K562 (cell line): ENCODE measurements around the gene FXYD3. TPM values are rescaled to one million over a fixed set of nuclear protein-coding genes. Genes with fewer than 3 reads are reported as not detected.

Experiments used
- ADNP ChIP-seq: fragments of 200-800 bp; sonication (Bioruptor generic); IDR thresholded peaks from 2 replicates; pipeline ENCODE4 v1.6.1; 2016; ENCODE audit warnings: missing genetic modification characterization, missing compliant biosample characterization
- ARID2 ChIP-seq: fragments of 450-650 bp; IDR thresholded peaks from 2 replicates; pipeline ENCODE4 v1.6.1; 2017; ENCODE audit warnings: antibody characterized with exemption, mild to moderate bottlenecking
- BCOR ChIP-seq: fragments of 450-650 bp; IDR thresholded peaks from 2 replicates; pipeline ENCODE4 v1.6.1; 2016
- CHCHD3 ChIP-seq: fragments of 250-450 bp; sonication (Bioruptor Pico); IDR thresholded peaks from 2 replicates; pipeline ENCODE4 v2.1.2; 2022; ENCODE audit warnings: mild to moderate bottlenecking
- FOXA3 ChIP-seq, 2 experiments: fragments of 450-650 bp in 1 of 2; sonication (generic) in 1 of 2; formaldehyde crosslinking; IDR thresholded peaks in 1 of 2; conservative IDR thresholded peaks in 1 of 2; 2 replicates each; pipeline versions ENCODE4 v1.4.0 to v1.8.0; 2020 to 2022; ENCODE audit warnings: mild to moderate bottlenecking in 2 of 2, missing genetic modification reagents in 1 of 2
- FOXM1 ChIP-seq, 2 experiments: fragments of 450-650 bp in 1 of 2; sonication (generic) in 1 of 2; formaldehyde crosslinking in 1 of 2; IDR thresholded peaks; 2 replicates each; pipeline versions ENCODE4 v1.6.1 to v1.9.0; 2017 to 2022; ENCODE audit warnings: low read depth in 2 of 2, mild to moderate bottlenecking in 2 of 2, missing genetic modification reagents in 1 of 2, moderate library complexity in 1 of 2
- FOXP1 ChIP-seq: sonication (generic); formaldehyde crosslinking; IDR thresholded peaks from 2 replicates; pipeline ENCODE4 v1.8.0; 2022; ENCODE audit warnings: mild to moderate bottlenecking, missing genetic modification reagents
- MEF2D ChIP-seq: conservative IDR thresholded peaks from 2 replicates; pipeline ENCODE4 v1.6.1; 2016; ENCODE audit warnings: low read depth, missing genetic modification characterization, missing compliant biosample characterization
- NEUROD1 ChIP-seq: fragments of 150-350 bp; IDR thresholded peaks from 2 replicates; pipeline ENCODE4 v1.6.1; 2014; ENCODE audit warnings: borderline replicate concordance, low read length, low read depth; ENCODE audit not compliant: partially characterized antibody
- ZNF143 ChIP-seq: sonication (generic); formaldehyde crosslinking; IDR thresholded peaks from 2 replicates; pipeline ENCODE4 v1.9.0; 2022; ENCODE audit warnings: mild to moderate bottlenecking, missing genetic modification reagents
- polyA plus RNA-seq, 8 experiments: library from polyadenylated mRNA; depleted of rRNA in 4 of 8; stranded (reverse) in 5 of 8; unstranded in 3 of 8; fragments of >200 nt; fragmentation: Nextera tagmentation in 2 of 8; fragmentation: Illumina TruSeq in 1 of 8; extraction: Ambion mirVana in 2 of 8; extraction: Trizol in 1 of 8; gene quantifications; 2 replicates each; pipeline versions ENCODE4 v1.2.1 to v1.2.3, GENCODE V29; 2011 to 2014; ENCODE audit warnings: inconsistent platforms in 1 of 8, missing spikeins in 1 of 8
- total RNA-seq, 7 experiments: library from RNA; depleted of rRNA in 6 of 7; stranded (reverse); fragments of >200 nt in 6 of 7; fragmentation: Illumina TruSeq in 2 of 7; extraction: Trizol in 2 of 7; gene quantifications; 2 replicates each; pipeline versions ENCODE4 v1.2.1 to v1.2.3, GENCODE V29; 2011 to 2021; ENCODE audit warnings: low replicate concordance in 1 of 7
- TF ChIP-seq, protein P1 (sequence below), 2 experiments: fragments of 450-650 bp in 1 of 2; IDR thresholded peaks; 2 replicates each; pipeline ENCODE4 v1.6.1; 2011 to 2017; ENCODE audit warnings: low read depth in 2 of 2, antibody characterized with exemption in 1 of 2, borderline replicate concordance in 1 of 2, low read length in 1 of 2, mild to moderate bottlenecking in 1 of 2, mixed read lengths in 1 of 2; ENCODE audit not compliant: control insufficient read depth in 1 of 2
- TF ChIP-seq, protein P2 (sequence below): fragments of 250-450 bp; sonication (Bioruptor Pico); IDR thresholded peaks from 2 replicates; pipeline ENCODE4 v1.4.0; 2020; ENCODE audit warnings: mild to moderate bottlenecking, moderate library complexity
- TF ChIP-seq, protein P3 (sequence below), 2 experiments: fragments of 200-800 bp in 1 of 2; sonication (Bioruptor generic) in 1 of 2; sonication (generic) in 1 of 2; formaldehyde crosslinking in 1 of 2; IDR thresholded peaks in 1 of 2; conservative IDR thresholded peaks in 1 of 2; 2 replicates each; pipeline versions ENCODE4 v1.5.0 to v1.6.1; 2016 to 2020; ENCODE audit warnings: missing compliant biosample characterization in 1 of 2, missing genetic modification characterization in 1 of 2, missing genetic modification reagents in 1 of 2
- TF ChIP-seq, protein P4 (sequence below), 2 experiments: fragments of 150-350 bp in 1 of 2; IDR thresholded peaks; 2 replicates each; pipeline ENCODE4 v1.6.1; 2012 to 2016; ENCODE audit warnings: low read depth in 2 of 2, low read length in 2 of 2, mild to moderate bottlenecking in 1 of 2, moderate library complexity in 1 of 2

FXYD3 gene
- total and polyA plus RNA-seq, 9 of the 15 experiments (the other 6 are each of a cell fraction or from before 2014, with no cell fraction given) = 0.24 TPM; not detected in 8

DNA sequence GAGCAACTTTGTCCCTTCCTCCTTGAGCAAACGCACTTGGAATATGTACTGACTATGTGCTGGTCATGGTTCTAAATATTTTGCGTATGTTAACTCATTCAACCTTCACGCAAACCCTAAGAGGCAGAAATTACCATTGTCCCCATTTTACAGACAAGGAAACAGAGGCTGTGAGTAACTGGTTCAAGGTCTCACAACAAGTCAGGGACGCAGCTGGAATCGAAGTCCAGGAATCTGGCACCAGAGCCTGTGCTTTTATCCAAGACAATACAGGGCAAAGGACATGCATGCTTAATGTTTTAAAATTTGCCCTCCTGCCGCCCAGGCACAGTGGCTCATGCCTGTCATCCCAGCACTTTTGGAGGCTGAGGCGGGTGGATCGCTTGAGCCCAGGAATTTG is 44.0 kb downstream of the FXYD3 start (continued):
- TF ChIP-seq, protein P1, sequence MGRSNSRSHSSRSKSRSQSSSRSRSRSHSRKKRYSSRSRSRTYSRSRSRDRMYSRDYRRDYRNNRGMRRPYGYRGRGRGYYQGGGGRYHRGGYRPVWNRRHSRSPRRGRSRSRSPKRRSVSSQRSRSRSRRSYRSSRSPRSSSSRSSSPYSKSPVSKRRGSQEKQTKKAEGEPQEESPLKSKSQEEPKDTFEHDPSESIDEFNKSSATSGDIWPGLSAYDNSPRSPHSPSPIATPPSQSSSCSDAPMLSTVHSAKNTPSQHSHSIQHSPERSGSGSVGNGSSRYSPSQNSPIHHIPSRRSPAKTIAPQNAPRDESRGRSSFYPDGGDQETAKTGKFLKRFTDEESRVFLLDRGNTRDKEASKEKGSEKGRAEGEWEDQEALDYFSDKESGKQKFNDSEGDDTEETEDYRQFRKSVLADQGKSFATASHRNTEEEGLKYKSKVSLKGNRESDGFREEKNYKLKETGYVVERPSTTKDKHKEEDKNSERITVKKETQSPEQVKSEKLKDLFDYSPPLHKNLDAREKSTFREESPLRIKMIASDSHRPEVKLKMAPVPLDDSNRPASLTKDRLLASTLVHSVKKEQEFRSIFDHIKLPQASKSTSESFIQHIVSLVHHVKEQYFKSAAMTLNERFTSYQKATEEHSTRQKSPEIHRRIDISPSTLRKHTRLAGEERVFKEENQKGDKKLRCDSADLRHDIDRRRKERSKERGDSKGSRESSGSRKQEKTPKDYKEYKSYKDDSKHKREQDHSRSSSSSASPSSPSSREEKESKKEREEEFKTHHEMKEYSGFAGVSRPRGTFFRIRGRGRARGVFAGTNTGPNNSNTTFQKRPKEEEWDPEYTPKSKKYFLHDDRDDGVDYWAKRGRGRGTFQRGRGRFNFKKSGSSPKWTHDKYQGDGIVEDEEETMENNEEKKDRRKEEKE (IDR thresholded peaks at IDR 0.05; ENCODE audit: borderline replicate concordance in 1 of 2, control insufficient read depth in 1 of 2, low read depth in 2 of 2, low read length in 1 of 2) = no peak
- TF ChIP-seq BCOR (peak; percentile 55), FOXM1 (IDR thresholded peaks at IDR 0.05; ENCODE audit: low read depth) (no peak), FOXM1 (CRISPR knock-in tag; IDR thresholded peaks at IDR 0.05; ENCODE audit: low read depth) (no peak), MEF2D (tag) (no peak), ZNF143 (CRISPR knock-in tag) (no peak), FOXP1 (CRISPR knock-in tag) (no peak), NEUROD1 (no peak), ADNP (tag) (peak; percentile 34; the same call in 1 of the 2 replicates), FOXA3 (CRISPR knock-in tag; conservative IDR thresholded peaks at IDR 0.05 in 1 of 2, IDR thresholded peaks at IDR 0.05 in 1 of 2) (no peak), ARID2 (no peak), CHCHD3 (CRISPR knock-in tag) (no peak)
- TF ChIP-seq, protein P2, sequence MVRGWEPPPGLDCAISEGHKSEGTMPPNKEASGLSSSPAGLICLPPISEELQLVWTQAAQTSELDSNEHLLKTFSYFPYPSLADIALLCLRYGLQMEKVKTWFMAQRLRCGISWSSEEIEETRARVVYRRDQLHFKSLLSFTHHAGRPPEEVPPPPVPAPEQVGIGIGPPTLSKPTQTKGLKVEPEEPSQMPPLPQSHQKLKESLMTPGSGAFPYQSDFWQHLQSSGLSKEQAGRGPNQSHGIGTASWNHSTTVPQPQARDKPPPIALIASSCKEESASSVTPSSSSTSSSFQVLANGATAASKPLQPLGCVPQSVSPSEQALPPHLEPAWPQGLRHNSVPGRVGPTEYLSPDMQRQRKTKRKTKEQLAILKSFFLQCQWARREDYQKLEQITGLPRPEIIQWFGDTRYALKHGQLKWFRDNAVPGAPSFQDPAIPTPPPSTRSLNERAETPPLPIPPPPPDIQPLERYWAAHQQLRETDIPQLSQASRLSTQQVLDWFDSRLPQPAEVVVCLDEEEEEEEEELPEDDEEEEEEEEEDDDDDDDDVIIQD (CRISPR knock-in tag) = no peak
- TF ChIP-seq, protein P3, sequence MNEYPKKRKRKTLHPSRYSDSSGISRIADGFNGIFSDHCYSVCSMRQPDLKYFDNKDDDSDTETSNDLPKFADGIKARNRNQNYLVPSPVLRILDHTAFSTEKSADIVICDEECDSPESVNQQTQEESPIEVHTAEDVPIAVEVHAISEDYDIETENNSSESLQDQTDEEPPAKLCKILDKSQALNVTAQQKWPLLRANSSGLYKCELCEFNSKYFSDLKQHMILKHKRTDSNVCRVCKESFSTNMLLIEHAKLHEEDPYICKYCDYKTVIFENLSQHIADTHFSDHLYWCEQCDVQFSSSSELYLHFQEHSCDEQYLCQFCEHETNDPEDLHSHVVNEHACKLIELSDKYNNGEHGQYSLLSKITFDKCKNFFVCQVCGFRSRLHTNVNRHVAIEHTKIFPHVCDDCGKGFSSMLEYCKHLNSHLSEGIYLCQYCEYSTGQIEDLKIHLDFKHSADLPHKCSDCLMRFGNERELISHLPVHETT (CRISPR knock-in tag; conservative IDR thresholded peaks at IDR 0.05 in 1 of 2, IDR thresholded peaks at IDR 0.05 in 1 of 2) = no peak
- TF ChIP-seq, protein P4, sequence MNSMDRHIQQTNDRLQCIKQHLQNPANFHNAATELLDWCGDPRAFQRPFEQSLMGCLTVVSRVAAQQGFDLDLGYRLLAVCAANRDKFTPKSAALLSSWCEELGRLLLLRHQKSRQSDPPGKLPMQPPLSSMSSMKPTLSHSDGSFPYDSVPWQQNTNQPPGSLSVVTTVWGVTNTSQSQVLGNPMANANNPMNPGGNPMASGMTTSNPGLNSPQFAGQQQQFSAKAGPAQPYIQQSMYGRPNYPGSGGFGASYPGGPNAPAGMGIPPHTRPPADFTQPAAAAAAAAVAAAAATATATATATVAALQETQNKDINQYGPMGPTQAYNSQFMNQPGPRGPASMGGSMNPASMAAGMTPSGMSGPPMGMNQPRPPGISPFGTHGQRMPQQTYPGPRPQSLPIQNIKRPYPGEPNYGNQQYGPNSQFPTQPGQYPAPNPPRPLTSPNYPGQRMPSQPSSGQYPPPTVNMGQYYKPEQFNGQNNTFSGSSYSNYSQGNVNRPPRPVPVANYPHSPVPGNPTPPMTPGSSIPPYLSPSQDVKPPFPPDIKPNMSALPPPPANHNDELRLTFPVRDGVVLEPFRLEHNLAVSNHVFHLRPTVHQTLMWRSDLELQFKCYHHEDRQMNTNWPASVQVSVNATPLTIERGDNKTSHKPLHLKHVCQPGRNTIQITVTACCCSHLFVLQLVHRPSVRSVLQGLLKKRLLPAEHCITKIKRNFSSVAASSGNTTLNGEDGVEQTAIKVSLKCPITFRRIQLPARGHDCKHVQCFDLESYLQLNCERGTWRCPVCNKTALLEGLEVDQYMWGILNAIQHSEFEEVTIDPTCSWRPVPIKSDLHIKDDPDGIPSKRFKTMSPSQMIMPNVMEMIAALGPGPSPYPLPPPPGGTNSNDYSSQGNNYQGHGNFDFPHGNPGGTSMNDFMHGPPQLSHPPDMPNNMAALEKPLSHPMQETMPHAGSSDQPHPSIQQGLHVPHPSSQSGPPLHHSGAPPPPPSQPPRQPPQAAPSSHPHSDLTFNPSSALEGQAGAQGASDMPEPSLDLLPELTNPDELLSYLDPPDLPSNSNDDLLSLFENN (IDR thresholded peaks at IDR 0.05; ENCODE audit: low read depth in 2 of 2, low read length in 2 of 2) = no peak
